Muscle layer of duodenum (tissue), 2 donors: Measurements from ENCODE around the gene OTOP1.
"Not testable (repeated sequence)": the region's sequence is repeated elsewhere in the genome, so short reads cannot be mapped to it uniquely, and the experiment has no call there.

ENCODE experiments used
- H3K27ac ChIP-seq: one replicate; pipeline ENCODE4 v1.7.0; 2013; ENCODE audit warnings: mild to moderate bottlenecking, low read length
- H3K27me3 ChIP-seq: one replicate; pipeline ENCODE4 v1.7.0; 2013; ENCODE audit warnings: low read depth, mild to moderate bottlenecking, control low read depth, low read length
- H3K36me3 ChIP-seq, 2 donors: one replicate each; pipeline ENCODE4 v1.7.0; 2013; ENCODE audit warnings: low read length in 2 of 2, control low read depth in 1 of 2, mild to moderate bottlenecking in 1 of 2; ENCODE audit not compliant: insufficient read depth in 2 of 2, control insufficient read depth in 1 of 2
- H3K4me1 ChIP-seq, 2 donors: one replicate each; pipeline ENCODE4 v1.7.0; 2013; ENCODE audit warnings: low read length in 2 of 2, mild to moderate bottlenecking in 2 of 2, control low read depth in 1 of 2, moderate library complexity in 1 of 2; ENCODE audit not compliant: insufficient read depth in 2 of 2, control insufficient read depth in 1 of 2
- H3K4me3 ChIP-seq, 2 donors: one replicate each; pipeline ENCODE4 v1.7.0; 2013; ENCODE audit warnings: low read length in 2 of 2, low read depth in 1 of 2, mild to moderate bottlenecking in 1 of 2
- H3K9me3 ChIP-seq, 2 donors: one replicate each; pipeline ENCODE4 v1.7.0; 2013; ENCODE audit warnings: low read length in 2 of 2, control low read depth in 1 of 2, mild to moderate bottlenecking in 1 of 2; ENCODE audit not compliant: control insufficient read depth in 1 of 2
- donor health status: healthy.

OTOP1 gene

DNA sequence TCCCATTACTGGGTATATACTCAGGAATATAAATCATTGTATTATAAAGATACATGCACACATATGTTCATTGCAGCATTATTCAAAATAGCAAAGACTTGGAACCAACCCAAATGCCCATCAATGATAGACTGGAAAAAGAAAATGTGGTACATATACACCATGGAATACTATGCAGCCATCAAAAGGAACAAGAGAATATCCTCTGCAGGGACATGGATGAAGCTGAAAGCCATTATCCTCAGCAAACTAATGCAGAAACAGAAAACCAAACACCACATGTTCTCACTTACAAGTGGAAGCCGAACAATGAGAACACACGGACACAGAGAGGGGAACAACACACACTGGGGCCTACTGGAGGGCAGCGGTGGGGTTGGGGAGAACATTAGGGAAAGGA lies 31.0 kb upstream of the OTOP1 start:
- not testable (repeated sequence) for H3K36me3 ChIP-seq, H3K9me3 ChIP-seq, H3K4me1 ChIP-seq, H3K27me3 ChIP-seq, H3K27ac ChIP-seq, H3K4me3 ChIP-seq

DNA sequence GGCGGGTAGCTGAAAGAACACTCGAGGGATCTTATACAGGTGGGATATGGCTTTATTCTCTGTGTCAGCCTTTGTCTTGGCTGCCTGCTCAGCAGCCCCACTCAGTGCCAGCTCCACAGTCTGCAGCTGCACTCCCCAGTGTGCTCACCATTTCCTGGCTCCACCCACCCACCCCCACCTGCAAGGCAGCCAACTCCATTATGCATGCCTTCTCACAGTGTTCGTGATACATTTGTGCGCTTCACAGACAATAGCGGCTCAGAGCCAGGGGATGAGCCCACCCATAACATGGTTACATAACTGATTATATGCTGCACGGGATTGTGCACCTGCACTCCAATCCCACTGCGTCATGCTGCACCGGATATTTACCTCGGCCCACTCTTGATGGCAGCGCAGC lies 30.1 kb upstream of the OTOP1 start:
- H3K4me1 ChIP-seq, result peaks cover 0 to 5% of the 10 kb centered on the region in 2 donors
- H3K4me3 ChIP-seq, result no peak overlapping the region
- H3K27ac ChIP-seq, result no peak overlapping the region
- H3K36me3 ChIP-seq, result no peaks in the 10 kb centered on the region
- no peaks in the 10 kb centered on the region for H3K9me3 ChIP-seq
- H3K27me3 ChIP-seq, result no peaks in the 10 kb centered on the region

DNA sequence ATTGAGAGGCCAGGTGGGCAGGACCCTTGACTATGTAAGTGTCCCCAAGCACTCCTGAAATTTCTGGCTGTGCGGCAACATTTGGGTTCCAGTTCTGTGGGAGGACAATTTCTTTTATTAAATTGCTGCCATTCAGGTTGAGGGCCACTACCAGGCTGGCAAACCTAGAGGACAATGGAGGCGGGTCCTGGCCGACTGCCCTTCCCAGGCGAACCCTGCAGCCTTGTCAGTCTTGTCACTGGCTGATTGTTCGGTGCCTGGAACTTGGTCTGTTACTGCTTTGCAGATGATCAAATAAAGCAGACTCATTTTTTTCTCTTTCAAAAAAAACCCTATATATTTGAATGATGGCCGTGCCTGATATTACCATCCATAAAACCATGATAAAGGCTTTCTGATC lies 27.9 kb upstream of the OTOP1 start:
- H3K27me3 ChIP-seq, result no peaks in the 10 kb centered on the region
- H3K36me3 ChIP-seq, result no peaks in the 10 kb centered on the region
- no peak overlapping the region for H3K4me3 ChIP-seq
- H3K27ac ChIP-seq, result no peak overlapping the region
- H3K9me3 ChIP-seq, result no peaks in the 10 kb centered on the region
- H3K4me1 ChIP-seq, result peaks cover 0 to 4% of the 10 kb centered on the region in 2 donors

DNA sequence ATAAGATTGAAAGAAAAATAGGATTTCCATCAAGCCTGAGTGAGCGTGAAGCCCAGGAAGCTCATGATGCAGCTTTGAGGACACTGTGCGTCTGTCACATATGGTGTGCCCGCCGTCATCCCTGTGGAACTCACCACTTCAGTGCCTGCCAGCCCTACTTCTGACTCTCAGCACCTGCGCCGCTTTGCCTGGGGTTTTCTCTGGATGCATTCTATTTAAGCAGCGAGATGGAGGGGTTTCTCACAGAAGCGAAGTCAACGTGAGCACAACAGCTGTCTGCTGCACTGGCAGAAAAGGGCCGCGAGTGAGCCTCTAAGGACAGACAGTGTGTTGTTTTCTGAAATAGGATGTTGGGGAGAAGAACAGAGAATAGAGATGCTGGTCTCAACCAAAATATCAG lies 27.5 kb upstream of the OTOP1 start:
- Histone ChIP-seq H3K4me1 (no peaks in the 10 kb centered on the region), H3K27me3 (no peaks in the 10 kb centered on the region), H3K27ac (no peak overlapping the region), H3K4me3 (no peak overlapping the region), H3K9me3 (no peaks in the 10 kb centered on the region), H3K36me3 (no peaks in the 10 kb centered on the region)

DNA sequence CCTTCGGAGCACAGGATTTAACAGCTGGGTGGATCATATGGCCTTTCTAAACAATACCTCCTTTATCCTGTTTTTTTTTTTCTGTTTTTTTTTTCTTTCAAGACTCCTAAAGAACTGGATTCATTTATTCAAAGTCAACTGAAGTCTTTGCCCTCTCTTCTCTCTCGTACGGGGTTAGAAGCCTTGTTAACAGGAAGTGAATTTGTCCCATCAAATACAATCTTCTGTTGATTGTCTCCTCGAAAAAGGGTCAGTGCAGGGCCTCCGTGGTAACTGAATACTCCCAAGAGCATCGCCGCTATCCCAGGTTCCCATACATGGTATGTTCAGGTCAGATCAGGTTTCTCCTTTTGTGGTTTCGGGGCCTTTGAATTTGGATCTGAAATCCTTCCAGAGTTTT lies 23.1 kb upstream of the OTOP1 start:
- no peak overlapping the region for H3K27ac ChIP-seq
- H3K9me3 ChIP-seq, result no peaks in the 10 kb centered on the region
- no peak overlapping the region for H3K4me3 ChIP-seq
- H3K4me1 ChIP-seq, result peaks cover 11 to 19% of the 10 kb centered on the region in 2 donors
- H3K27me3 ChIP-seq, result no peaks in the 10 kb centered on the region
- H3K36me3 ChIP-seq, result peaks cover 6% of the 10 kb centered on the region in 2 donors

DNA sequence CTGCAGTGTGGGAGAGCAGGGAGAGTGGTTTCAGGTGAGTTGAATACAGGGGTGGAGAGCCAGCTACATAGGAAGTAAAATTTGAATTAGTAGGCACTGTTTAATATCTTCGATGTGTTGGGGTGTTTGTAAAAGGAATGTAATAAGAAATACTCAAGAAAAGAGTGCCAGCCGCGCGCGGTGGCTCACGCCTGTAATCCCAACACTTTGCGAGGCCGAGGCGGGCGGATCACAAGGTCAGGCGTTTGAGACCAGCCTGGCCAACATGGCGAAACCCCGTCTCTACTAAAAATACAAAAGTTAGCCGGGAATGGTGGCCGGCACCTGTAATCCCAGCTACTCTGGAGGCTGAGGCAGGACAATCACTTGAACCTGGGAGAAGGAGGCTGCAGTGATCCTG lies 22.6 kb upstream of the OTOP1 start:
- H3K27ac ChIP-seq, result peak overlapping the region; percentile 97
- H3K9me3 ChIP-seq, result not testable (repeated sequence)

DNA sequence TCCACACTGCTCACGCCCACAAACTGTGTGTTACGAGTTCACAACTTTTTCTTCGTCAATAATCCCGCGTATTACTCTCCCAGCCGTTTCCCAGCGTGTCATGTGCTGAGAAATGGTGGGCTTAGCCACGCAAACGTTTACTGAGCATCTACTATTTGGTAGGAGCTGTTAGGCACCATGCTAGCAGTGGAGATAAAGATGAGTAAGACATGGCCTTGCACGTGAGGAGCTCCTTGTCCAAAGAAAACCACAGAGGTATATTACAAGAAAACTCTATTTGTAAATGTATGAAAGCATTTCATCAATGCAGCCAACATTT lies 22.1 kb upstream of the OTOP1 start:
- Histone ChIP-seq H3K4me1 (peaks cover 11 to 19% of the 10 kb centered on the region in 2 donors), H3K4me3 (peak overlapping the region; percentile 89 to 99), H3K27ac (peak overlapping the region; percentile 97), H3K27me3 (no peaks in the 10 kb centered on the region), H3K36me3 (peaks cover 15 to 17% of the 10 kb centered on the region in 2 donors), H3K9me3 (no peaks in the 10 kb centered on the region)

More for the DNA sequence above, 22.6 kb upstream of the OTOP1 start:
- H3K27me3 ChIP-seq, result not testable (repeated sequence)
- Histone ChIP-seq H3K36me3 (peaks cover 11 to 12% of the 10 kb centered on the region in 2 donors), H3K4me3 (peak overlapping the region in 1 of 2 donors; percentile 89), H3K4me1 (peaks cover 11 to 19% of the 10 kb centered on the region in 2 donors)

DNA sequence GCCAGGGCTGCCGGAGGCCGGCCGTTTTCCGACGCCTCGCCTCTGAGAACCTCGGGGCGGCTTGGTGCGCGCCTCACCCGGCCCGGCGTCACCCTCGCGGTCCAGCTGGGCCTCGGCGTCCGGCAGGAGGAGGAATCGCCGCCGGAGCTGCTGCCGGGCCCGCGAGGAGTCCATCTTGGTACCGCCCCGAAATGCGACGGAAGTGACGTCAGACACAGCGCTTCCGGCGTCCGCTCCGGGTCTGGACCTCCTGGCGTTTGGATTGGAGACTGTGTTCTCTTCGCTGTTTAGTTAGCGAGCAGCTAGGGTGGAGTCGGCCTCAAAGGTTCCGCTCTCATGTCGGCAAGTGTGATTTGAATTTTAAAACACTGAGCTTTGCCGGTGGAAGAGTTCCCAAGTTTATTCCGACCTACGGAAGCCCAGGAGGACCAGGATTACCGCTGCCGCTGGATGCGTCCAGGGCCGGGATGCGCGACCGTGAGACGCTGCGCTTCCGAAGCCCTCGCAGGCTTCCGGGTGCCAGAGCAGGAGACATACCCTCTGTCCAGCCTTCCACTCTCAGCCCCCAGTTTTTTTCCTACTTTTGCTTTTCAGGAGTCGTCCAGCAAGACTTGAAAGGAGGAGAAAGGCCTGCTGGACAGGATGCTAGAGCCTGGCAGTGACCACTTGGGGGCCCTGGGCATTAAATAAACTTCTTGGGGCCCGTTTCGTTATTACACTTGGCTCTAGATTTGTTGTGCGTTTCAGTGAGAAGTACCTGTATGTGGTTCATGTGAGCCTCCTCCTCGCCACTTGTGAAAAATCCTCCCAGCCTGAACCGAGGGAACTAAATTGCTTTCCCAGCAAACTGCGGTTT lies 21.5 kb upstream of the OTOP1 start, which contains the start of gene TMEM128:
TSS of gene TMEM128 (minus strand) at position 195 of the 856 bp plus-strand sequence. CDS start at position 174, 21 bp downstream.
- no peaks in the 10 kb centered on the region for H3K9me3 ChIP-seq
- H3K36me3 ChIP-seq, result peaks cover 21 to 23% of the 10 kb centered on the region in 2 donors
- H3K4me3 ChIP-seq, result peak within 1 kb of the TSS; percentile 89 to 99
- H3K4me1 ChIP-seq, result peaks cover 11 to 19% of the 10 kb centered on the region in 2 donors
- peak within 1 kb of the TSS; percentile 97 for H3K27ac ChIP-seq
- H3K27me3 ChIP-seq, result no peaks in the 10 kb centered on the region

DNA sequence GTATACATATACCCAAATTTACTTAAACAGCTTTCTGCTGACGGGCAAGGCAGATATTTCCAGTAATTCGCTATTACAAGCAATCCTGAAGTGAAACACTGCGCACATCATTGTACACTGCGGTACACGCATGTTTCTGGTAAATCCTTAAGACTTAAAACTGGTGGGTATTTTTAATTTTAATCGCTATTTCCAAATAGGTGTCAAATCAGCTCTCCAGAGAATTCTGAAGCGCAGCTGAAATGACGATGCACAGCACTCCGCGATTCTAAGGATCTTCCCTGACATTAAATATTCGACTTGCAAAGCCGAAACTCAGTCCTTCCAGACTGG lies 20.9 kb upstream of the OTOP1 start:
- H3K4me1 ChIP-seq, result peaks cover 11 to 19% of the 10 kb centered on the region in 2 donors
- peaks cover 21 to 24% of the 10 kb centered on the region in 2 donors for H3K36me3 ChIP-seq
- peak overlapping the region; percentile 89 to 99 for H3K4me3 ChIP-seq
- no peaks in the 10 kb centered on the region for H3K27me3 ChIP-seq
- no peaks in the 10 kb centered on the region for H3K9me3 ChIP-seq
- peak overlapping the region; percentile 97 for H3K27ac ChIP-seq

DNA sequence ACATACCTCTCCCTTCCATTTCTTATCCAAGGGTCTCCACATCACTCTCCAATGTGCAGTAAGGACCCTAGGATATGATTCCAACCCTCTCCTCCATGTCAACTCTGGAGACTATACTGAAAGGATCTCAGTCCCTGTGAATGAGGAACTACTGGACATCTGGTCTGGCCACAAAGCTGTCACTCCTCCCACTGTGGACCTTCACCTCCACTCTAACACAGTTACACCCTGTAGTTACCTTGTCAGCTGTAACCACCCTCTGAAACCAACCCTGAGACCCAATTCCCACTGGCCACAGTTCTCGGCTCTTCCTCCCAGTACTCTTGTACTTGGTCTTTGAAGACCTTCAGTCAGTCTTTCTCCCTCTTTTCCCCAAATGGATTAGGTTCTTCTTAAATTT lies 18.4 kb upstream of the OTOP1 start:
- peaks cover 26 to 47% of the 10 kb centered on the region in 2 donors for H3K36me3 ChIP-seq
- H3K4me3 ChIP-seq, result no peak overlapping the region
- no peaks in the 10 kb centered on the region for H3K9me3 ChIP-seq
- H3K4me1 ChIP-seq, result peaks cover 11 to 19% of the 10 kb centered on the region in 2 donors
- H3K27ac ChIP-seq, result no peak overlapping the region
- H3K27me3 ChIP-seq, result no peaks in the 10 kb centered on the region

DNA sequence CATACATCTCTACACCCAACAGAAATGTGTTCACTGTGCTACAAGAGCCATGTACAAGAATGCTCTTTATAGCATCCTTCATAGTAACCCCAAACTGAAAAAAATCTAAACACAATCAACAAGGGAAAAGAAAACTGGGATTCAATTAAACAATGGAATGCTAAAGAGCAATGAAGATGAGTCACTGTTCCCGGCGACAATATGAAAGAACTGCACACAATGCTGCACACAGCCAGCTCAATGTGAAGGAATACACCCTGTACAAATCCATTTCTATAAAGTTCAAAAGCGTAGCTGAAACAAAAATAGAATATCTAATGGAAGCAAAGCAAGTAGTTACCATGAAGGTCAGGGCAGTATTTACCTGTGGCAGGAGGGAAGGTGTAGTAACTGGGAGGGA lies 12.8 kb upstream of the OTOP1 start:
- H3K27me3 ChIP-seq, H3K27ac ChIP-seq, H3K4me3 ChIP-seq, H3K9me3 ChIP-seq, H3K4me1 ChIP-seq: not testable (repeated sequence)
- H3K36me3 ChIP-seq, result peaks cover 22 to 77% of the 10 kb centered on the region in 2 donors

DNA sequence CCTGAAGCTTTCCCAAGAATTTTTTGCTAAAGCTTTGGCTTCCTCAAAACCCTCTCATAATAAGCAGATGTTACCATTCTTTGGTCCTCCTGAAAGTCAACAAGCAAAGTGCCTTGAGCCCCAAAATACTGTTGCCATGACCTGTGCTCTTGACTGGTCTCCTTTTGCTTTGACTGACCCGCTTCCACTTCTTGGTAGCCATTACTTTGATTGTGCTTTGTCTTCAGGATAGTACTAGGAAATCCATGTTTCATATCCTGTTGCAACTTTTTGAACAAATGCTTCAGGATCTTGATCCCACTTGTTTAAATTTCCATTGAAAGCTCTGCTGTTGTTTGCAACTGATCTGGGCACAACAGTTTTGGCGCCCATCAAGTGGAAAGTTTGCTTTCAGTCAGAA lies 6.9 kb upstream of the OTOP1 start:
- H3K27me3 ChIP-seq, result no peaks in the 10 kb centered on the region
- no peak overlapping the region for H3K27ac ChIP-seq
- H3K9me3 ChIP-seq, result peaks cover 6 to 10% of the 10 kb centered on the region in 2 donors
- H3K4me3 ChIP-seq, result no peak overlapping the region
- H3K36me3 ChIP-seq, result peaks cover 0 to 30% of the 10 kb centered on the region in 2 donors
- H3K4me1 ChIP-seq, result no peaks in the 10 kb centered on the region
